HepG2 (cell line): ENCODE data around the gene SPATA25. TPM values are rescaled to one million over a fixed set of nuclear protein-coding genes. Genes with fewer than 3 reads are reported as not detected.

Source experiments
- AGO2 ChIP-seq: fragments of 200-400 bp; formaldehyde crosslinking; optimal IDR thresholded peaks from 2 replicates; pipeline ENCODE3; 2017; ENCODE audit warnings: mild to moderate bottlenecking, low read depth, low read length, moderate library complexity
- ATAD3A ChIP-seq: sonication (generic); formaldehyde crosslinking; IDR thresholded peaks from 2 replicates; pipeline ENCODE4 v1.4.0; 2020; ENCODE audit warnings: missing genetic modification reagents
- ATF4 ChIP-seq, 2 experiments: fragments of 450-650 bp in 1 of 2; sonication (generic) in 1 of 2; formaldehyde crosslinking; IDR thresholded peaks; 2 replicates each; pipeline versions ENCODE4 v1.5.0 to v1.8.0; 2020 to 2022; ENCODE audit warnings: mild to moderate bottlenecking in 1 of 2, missing genetic modification reagents in 1 of 2
- ATF5 ChIP-seq: sonication (generic); formaldehyde crosslinking; IDR thresholded peaks from 2 replicates; pipeline ENCODE4 v1.4.0; 2020; ENCODE audit warnings: mild to moderate bottlenecking, low read depth, missing genetic modification reagents
- CBX5 ChIP-seq: sonication (generic); formaldehyde crosslinking; IDR thresholded peaks from 2 replicates; pipeline ENCODE4 v1.4.0; 2020; ENCODE audit warnings: missing genetic modification reagents, borderline replicate concordance
- DDIT3 ChIP-seq: sonication (generic); formaldehyde crosslinking; IDR thresholded peaks from 2 replicates; pipeline ENCODE4 v1.4.0; 2020; ENCODE audit warnings: mild to moderate bottlenecking, missing genetic modification reagents
- GABPA ChIP-seq, 2 experiments: IDR thresholded peaks; 2 replicates each; pipeline ENCODE4 v1.6.1; 2011 to 2016; ENCODE audit warnings: low read depth in 2 of 2, low read length in 1 of 2, missing biosample characterization in 1 of 2, missing genetic modification characterization in 1 of 2
- MTA1 ChIP-seq: sonication (generic); formaldehyde crosslinking; IDR thresholded peaks from 2 replicates; pipeline ENCODE4 v1.4.0; 2020; ENCODE audit warnings: missing genetic modification reagents, mild to moderate bottlenecking, borderline replicate concordance
- NR2F6 ChIP-seq, 2 experiments: IDR thresholded peaks; 2 replicates each; pipeline ENCODE4 v1.6.1; 2016; ENCODE audit warnings: antibody characterized with exemption in 1 of 2, mild to moderate bottlenecking in 1 of 2
- PRPF4 ChIP-seq: fragments of 200-400 bp; formaldehyde crosslinking; IDR thresholded peaks from 2 replicates; pipeline ENCODE4 v1.6.1; 2016; ENCODE audit warnings: low read length, low read depth; ENCODE audit not compliant: poor library complexity, severe bottlenecking
- SAP130 ChIP-seq: IDR thresholded peaks from 2 replicates; pipeline ENCODE4 v1.6.1; 2016; ENCODE audit warnings: low read depth
- SIN3B ChIP-seq: fragments of 150-350 bp; IDR thresholded peaks from 2 replicates; pipeline ENCODE4 v1.6.1; 2014; ENCODE audit warnings: low read length
- ZBTB1 ChIP-seq: sonication (generic); formaldehyde crosslinking; IDR thresholded peaks from 2 replicates; pipeline ENCODE4 v1.4.0; 2020; ENCODE audit warnings: missing genetic modification reagents, borderline replicate concordance
- ZBTB37 ChIP-seq: sonication (generic); formaldehyde crosslinking; IDR thresholded peaks from 2 replicates; pipeline ENCODE4 v1.4.0; 2020; ENCODE audit warnings: mild to moderate bottlenecking, missing genetic modification reagents
- ZBTB43 ChIP-seq: sonication (generic); formaldehyde crosslinking; conservative IDR thresholded peaks from 2 replicates; pipeline ENCODE4 v1.4.0; 2020; ENCODE audit warnings: missing genetic modification reagents
- ZNF253 ChIP-seq: sonication (generic); formaldehyde crosslinking; IDR thresholded peaks from 2 replicates; pipeline ENCODE4 v1.8.0; 2022; ENCODE audit warnings: mild to moderate bottlenecking, missing genetic modification reagents, borderline replicate concordance
- ZNF282 ChIP-seq: fragments of 450-650 bp; IDR thresholded peaks from 2 replicates; pipeline ENCODE4 v1.6.1; 2018; ENCODE audit not compliant: partially characterized antibody
- ZNF441 ChIP-seq: sonication (generic); formaldehyde crosslinking; IDR thresholded peaks from 2 replicates; pipeline ENCODE4 v1.7.0; 2021; ENCODE audit warnings: missing genetic modification reagents, borderline replicate concordance
- ZNF556 ChIP-seq: sonication (generic); formaldehyde crosslinking; IDR thresholded peaks from 2 replicates; pipeline ENCODE4 v1.4.0; 2020; ENCODE audit warnings: mild to moderate bottlenecking, missing genetic modification reagents, borderline replicate concordance
- ZNF563 ChIP-seq: sonication (generic); formaldehyde crosslinking; IDR thresholded peaks from 2 replicates; pipeline ENCODE4 v1.8.0; 2022; ENCODE audit warnings: mild to moderate bottlenecking, moderate library complexity, missing genetic modification reagents
- ZNF644 ChIP-seq: IDR thresholded peaks from 2 replicates; pipeline ENCODE4 v1.6.1; 2016; ENCODE audit warnings: low read depth
- ZNF703 ChIP-seq: sonication (generic); formaldehyde crosslinking; IDR thresholded peaks from 2 replicates; pipeline ENCODE4 v1.5.1; 2020; ENCODE audit warnings: missing genetic modification reagents, mild to moderate bottlenecking, moderate library complexity, borderline replicate concordance
- ZSCAN22 ChIP-seq: sonication (generic); formaldehyde crosslinking; IDR thresholded peaks from 2 replicates; pipeline ENCODE4 v1.4.0; 2020; ENCODE audit warnings: mild to moderate bottlenecking, missing genetic modification reagents
- polyA plus RNA-seq, 8 experiments: library from polyadenylated mRNA; depleted of rRNA in 3 of 8; stranded (reverse) in 7 of 8; unstranded in 1 of 8; fragments of >200 nt; fragmentation: Illumina TruSeq in 4 of 8; extraction: Trizol in 4 of 8; gene quantifications; 2 replicates each; pipeline versions ENCODE4 v1.2.1 to v1.2.3, GENCODE V29; 2011 to 2016; ENCODE audit warnings: low read depth in 4 of 8, missing spikeins in 1 of 8, mixed read lengths in 1 of 8; ENCODE audit not compliant: insufficient read depth in 1 of 8
- total RNA-seq, 5 experiments: library from RNA; depleted of rRNA; stranded (reverse); fragments of >200 nt; fragmentation: Illumina TruSeq; extraction: Trizol; gene quantifications; 2 replicates each; pipeline ENCODE4 v1.2.3, GENCODE V29; 2016; ENCODE audit warnings: low read depth in 1 of 5

The SPATA25 gene
- total and polyA plus RNA-seq, 2 of the 13 experiments (the other 11 are each of a cell fraction or from before 2014, with no cell fraction given), result 4.8 to 7.6 TPM

- no peak for TF ChIP-seq ZNF563
- TF ChIP-seq MTA1 (CRISPR knock-in tag), result peak; percentile 47; the same call in 1 of the 2 replicates
- TF ChIP-seq ZNF282, result no peak
- TF ChIP-seq ZNF556 (CRISPR knock-in tag), result peak; percentile 62; the same call in 1 of the 2 replicates
- TF ChIP-seq ZBTB1 (CRISPR knock-in tag), result no peak
- no peak for TF ChIP-seq SIN3B
- TF ChIP-seq ZNF703 (CRISPR knock-in tag), result no peak
- no peak for TF ChIP-seq ZNF253 (CRISPR knock-in tag)
- peak; percentile 67; the same call in 1 of the 2 replicates for TF ChIP-seq ZNF644 (CRISPR knock-in tag)
- TF ChIP-seq NR2F6 (IDR thresholded peaks at IDR 0.05), result peak; percentile 58
- TF ChIP-seq NR2F6 (CRISPR knock-in tag; IDR thresholded peaks at IDR 0.05), result peak; percentile 68
- TF ChIP-seq ZNF441 (CRISPR knock-in tag), result no peak
- no peak for TF ChIP-seq ZBTB37 (CRISPR knock-in tag)
- peak; percentile 72; the same call in 1 of the 2 replicates for TF ChIP-seq CBX5 (CRISPR knock-in tag)
- no peak for TF ChIP-seq PRPF4
- no peak for TF ChIP-seq ATF5
- TF ChIP-seq ATF4 (CRISPR knock-in tag; IDR thresholded peaks at IDR 0.05), result no peak
- no peak for TF ChIP-seq DDIT3 (CRISPR knock-in tag)
- TF ChIP-seq ATAD3A, result 0 out of 2 replicates have a peak, but pooled peaks have one; percentile 25
- TF ChIP-seq ZBTB43 (CRISPR knock-in tag), result no peak
- TF ChIP-seq AGO2, result no peak
- TF ChIP-seq GABPA (IDR thresholded peaks at IDR 0.05; ENCODE audit: low read depth, low read length), result no peak
- no peak for TF ChIP-seq GABPA (CRISPR knock-in tag; IDR thresholded peaks at IDR 0.05; ENCODE audit: low read depth)
- no peak for TF ChIP-seq SAP130 (CRISPR knock-in tag)
- 0 out of 2 replicates have a peak, but pooled peaks have one; percentile 38 for TF ChIP-seq ZSCAN22
These were observed 34.1 kb upstream of the SPATA25 start (continued) for GRCh38 chr20:45921337-45922189.
